ENCODE measurements around the gene ZDHHC20. TPM values are rescaled to one million over a fixed set of nuclear protein-coding genes. Genes with fewer than 3 reads are reported as not detected.

ZDHHC20 gene, protein sequence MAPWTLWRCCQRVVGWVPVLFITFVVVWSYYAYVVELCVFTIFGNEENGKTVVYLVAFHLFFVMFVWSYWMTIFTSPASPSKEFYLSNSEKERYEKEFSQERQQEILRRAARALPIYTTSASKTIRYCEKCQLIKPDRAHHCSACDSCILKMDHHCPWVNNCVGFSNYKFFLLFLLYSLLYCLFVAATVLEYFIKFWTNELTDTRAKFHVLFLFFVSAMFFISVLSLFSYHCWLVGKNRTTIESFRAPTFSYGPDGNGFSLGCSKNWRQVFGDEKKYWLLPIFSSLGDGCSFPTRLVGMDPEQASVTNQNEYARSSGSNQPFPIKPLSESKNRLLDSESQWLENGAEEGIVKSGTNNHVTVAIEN
- 29.2 and 38.6 TPM in 2 replicates for total RNA-seq

DNA sequence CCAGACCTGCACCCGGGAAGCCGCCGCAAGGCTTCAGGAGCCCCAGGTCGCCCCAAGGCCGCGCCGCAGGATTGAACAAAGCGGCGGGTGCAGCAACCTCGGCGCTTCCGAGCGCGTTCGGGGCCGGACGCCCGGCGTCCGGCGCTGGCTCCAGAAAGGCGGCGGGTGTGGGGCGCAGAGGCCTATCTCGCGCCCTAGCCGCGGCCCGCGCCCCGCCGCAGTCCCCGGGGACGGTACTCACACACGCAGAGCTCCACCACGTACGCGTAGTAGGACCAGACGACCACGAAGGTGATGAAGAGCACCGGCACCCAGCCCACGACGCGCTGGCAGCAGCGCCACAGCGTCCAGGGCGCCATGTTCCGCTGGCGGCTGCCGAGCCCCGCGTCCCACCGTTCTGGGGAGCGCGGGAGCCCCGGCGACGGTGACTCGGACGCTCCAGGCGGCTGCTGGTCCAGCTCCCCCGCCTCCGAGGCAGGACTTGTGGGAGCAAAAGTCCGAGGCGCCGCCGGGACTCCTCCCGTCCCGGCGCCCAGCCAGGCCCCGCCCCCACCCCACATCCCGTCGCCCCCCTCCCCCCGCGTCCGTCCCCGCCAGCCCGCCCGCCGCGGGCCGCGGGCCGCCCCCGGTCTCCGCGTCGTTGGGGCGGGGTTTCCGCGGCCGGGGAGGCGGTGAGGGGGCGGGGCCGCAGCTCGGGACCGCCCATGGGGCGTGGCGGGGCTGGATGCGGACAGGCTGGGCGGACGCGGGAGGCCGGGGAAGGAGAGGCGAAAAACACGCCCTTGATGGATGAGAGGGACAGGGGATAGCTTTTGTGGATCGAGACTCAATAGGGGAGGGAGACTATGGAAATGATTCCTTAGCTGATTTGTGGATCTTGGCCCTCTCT is at the start of gene ZDHHC20:
TSS of gene ZDHHC20 (minus strand) at position 491 of the 889 bp plus-strand sequence. CDS start at position 359, 132 bp downstream.

Other genes with a start within 250 kb of the ZDHHC20 start
- gene MICU2, start 144.9 kb upstream of the ZDHHC20 start, total RNA-seq = 87.2 and 87.3 TPM in 2 replicates
- 0.51 TPM in 1 of 2 replicates, not detected in the other for gene FGF9, start 211.8 kb upstream of the ZDHHC20 start, total RNA-seq

Data from mesangial cell (primary cell).